Measurements from ENCODE around the gene MSL3B. TPM values are rescaled to one million over a fixed set of nuclear protein-coding genes. Genes with fewer than 3 reads are reported as not detected.

MSL3B gene

DNA sequence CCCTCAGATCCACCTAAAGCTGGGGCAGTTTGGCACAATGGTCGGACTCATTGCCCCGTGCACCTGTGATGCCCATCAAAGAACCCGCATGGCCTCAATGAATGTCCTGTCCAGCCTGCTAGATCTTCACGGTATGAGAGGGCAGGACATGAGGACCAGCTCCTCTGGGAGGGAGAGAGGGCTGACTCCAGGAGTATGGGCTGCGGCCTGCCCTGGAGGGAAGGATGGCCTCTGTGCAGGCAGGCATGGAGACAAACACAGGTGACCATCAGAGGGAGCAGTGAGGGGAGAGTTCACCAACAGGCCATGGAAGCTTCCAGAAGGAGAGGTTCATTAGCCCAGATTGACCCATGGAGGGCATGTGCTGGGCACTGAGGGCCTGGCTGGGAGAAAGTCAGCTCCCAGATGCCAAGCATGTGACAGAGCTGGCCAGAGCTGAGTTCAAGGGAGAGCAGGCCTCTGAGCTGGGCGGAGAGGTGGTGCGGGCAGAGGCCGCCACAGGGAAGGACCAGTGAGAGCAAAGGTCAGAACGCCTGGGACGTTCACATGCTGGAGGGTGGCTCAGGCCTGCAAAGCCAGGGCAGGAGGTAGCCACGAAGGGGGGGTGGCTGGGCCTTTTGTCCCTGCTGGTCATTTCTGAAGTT is 50.1 kb downstream of the MSL3B start:
- TF ChIP-seq CTCF (IDR thresholded peaks at IDR 0.05) = no peak
- H3K27me3 Mint-ChIP-seq (ENCODE audit: unreplicated experiment) = peaks cover 4% of the 10 kb centered on the region
- H3K9me3 Mint-ChIP-seq (ENCODE audit: unreplicated experiment) = no peaks in the 10 kb centered on the region
- DNase-seq (ENCODE audit: extremely low spot score, unreplicated experiment) = no peak
- no peak overlapping the region for H3K4me3 Mint-ChIP-seq (ENCODE audit: unreplicated experiment)
- H3K4me1 Mint-ChIP-seq (ENCODE audit: unreplicated experiment) = peaks cover 19% of the 10 kb centered on the region
- no peak overlapping the region for H3K27ac Mint-ChIP-seq (ENCODE audit: unreplicated experiment)
- H3K36me3 Mint-ChIP-seq (ENCODE audit: unreplicated experiment) = no peaks in the 10 kb centered on the region

GRCh38 chr2:233817361-233817911 is 50.8 kb downstream of the MSL3B start:
- H3K4me1 Mint-ChIP-seq (ENCODE audit: unreplicated experiment) = peaks cover 21% of the 10 kb centered on the region
- no peaks in the 10 kb centered on the region for H3K36me3 Mint-ChIP-seq (ENCODE audit: unreplicated experiment)
- no peak for DNase-seq (ENCODE audit: extremely low spot score, unreplicated experiment)
- H3K27me3 Mint-ChIP-seq (ENCODE audit: unreplicated experiment) = peaks cover 9% of the 10 kb centered on the region
- peak overlapping the region; percentile 54 for H3K27ac Mint-ChIP-seq (ENCODE audit: unreplicated experiment)
- TF ChIP-seq CTCF (IDR thresholded peaks at IDR 0.05) = no peak
- no peak overlapping the region for H3K4me3 Mint-ChIP-seq (ENCODE audit: unreplicated experiment)
- no peaks in the 10 kb centered on the region for H3K9me3 Mint-ChIP-seq (ENCODE audit: unreplicated experiment)

GRCh38 chr2:233816771-233817170 is 51.4 kb downstream of the MSL3B start:
- no peak for TF ChIP-seq CTCF (IDR thresholded peaks at IDR 0.05)
- peaks cover 14% of the 10 kb centered on the region for H3K27me3 Mint-ChIP-seq (ENCODE audit: unreplicated experiment)
- H3K36me3 Mint-ChIP-seq (ENCODE audit: unreplicated experiment) = no peaks in the 10 kb centered on the region
- H3K4me1 Mint-ChIP-seq (ENCODE audit: unreplicated experiment) = peaks cover 21% of the 10 kb centered on the region
- H3K4me3 Mint-ChIP-seq (ENCODE audit: unreplicated experiment) = no peak overlapping the region
- H3K9me3 Mint-ChIP-seq (ENCODE audit: unreplicated experiment) = no peaks in the 10 kb centered on the region
- DNase-seq (ENCODE audit: extremely low spot score, unreplicated experiment) = no peak
- peak overlapping the region; percentile 43 for H3K27ac Mint-ChIP-seq (ENCODE audit: unreplicated experiment)

DNA sequence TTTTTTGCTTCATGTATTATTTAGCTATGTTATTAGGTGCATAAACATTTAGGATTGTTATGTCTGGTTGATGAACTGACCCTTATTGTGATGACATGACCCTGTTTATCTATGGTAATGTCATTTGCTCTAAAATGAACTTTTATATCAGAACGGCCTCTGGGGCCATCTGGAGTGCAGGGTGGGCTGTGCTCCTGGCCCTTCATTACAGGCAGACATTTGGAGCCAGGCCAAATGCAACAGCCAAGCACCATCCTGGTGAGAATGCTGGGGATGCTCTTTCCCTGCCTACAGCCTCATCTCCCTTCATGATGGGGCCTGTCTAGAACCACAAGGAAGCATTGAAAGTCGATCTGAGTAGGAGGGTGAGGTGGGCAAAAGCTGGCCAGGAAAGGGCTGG is 51.9 kb downstream of the MSL3B start:
- no peak for TF ChIP-seq CTCF (IDR thresholded peaks at IDR 0.05)
- no peaks in the 10 kb centered on the region for H3K36me3 Mint-ChIP-seq (ENCODE audit: unreplicated experiment)
- H3K4me3 Mint-ChIP-seq (ENCODE audit: unreplicated experiment) = no peak overlapping the region
- H3K27ac Mint-ChIP-seq (ENCODE audit: unreplicated experiment) = peak overlapping the region; percentile 43
- peaks cover 21% of the 10 kb centered on the region for H3K4me1 Mint-ChIP-seq (ENCODE audit: unreplicated experiment)
- no peak for DNase-seq (ENCODE audit: extremely low spot score, unreplicated experiment)
- H3K27me3 Mint-ChIP-seq (ENCODE audit: unreplicated experiment) = peaks cover 14% of the 10 kb centered on the region
- no peaks in the 10 kb centered on the region for H3K9me3 Mint-ChIP-seq (ENCODE audit: unreplicated experiment)

DNA sequence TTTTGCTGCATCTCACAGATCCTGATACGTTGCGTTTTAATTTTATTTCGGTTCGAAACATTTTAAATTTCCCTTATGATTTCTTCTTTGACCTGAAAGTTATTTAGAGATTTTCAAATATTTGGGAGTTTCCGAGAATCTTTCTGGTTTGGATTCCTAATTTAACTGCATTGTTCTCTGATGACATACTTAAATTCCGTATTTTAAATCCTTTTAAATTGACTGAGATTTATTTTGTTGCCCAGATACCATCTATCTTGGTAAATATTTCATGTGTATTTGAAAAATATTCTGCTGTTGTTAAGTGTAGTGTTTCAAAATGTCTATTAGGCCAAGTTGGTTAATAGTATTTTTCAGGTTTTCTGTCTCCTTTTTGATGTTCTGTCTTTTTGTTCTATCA is 52.3 kb downstream of the MSL3B start:
- Mint-ChIP-seq H3K27ac (ENCODE audit: unreplicated experiment) (peak overlapping the region; percentile 43), H3K4me1 (ENCODE audit: unreplicated experiment) (peaks cover 21% of the 10 kb centered on the region), H3K4me3 (ENCODE audit: unreplicated experiment) (no peak overlapping the region), H3K9me3 (ENCODE audit: unreplicated experiment) (no peaks in the 10 kb centered on the region), H3K36me3 (ENCODE audit: unreplicated experiment) (no peaks in the 10 kb centered on the region), H3K27me3 (ENCODE audit: unreplicated experiment) (peaks cover 16% of the 10 kb centered on the region)
- DNase-seq (ENCODE audit: extremely low spot score, unreplicated experiment) = no peak
- TF ChIP-seq CTCF (IDR thresholded peaks at IDR 0.05) = no peak

Other genes starting within 250 kb of the MSL3B start
- not detected in 2 replicates for gene UGT1A10, start 231.9 kb downstream of the MSL3B start, total RNA-seq
- not detected in 2 replicates for gene UGT1A9, start 196.5 kb downstream of the MSL3B start, total RNA-seq
- not detected in 2 replicates for gene UGT1A7, start 186.5 kb downstream of the MSL3B start, total RNA-seq
- gene UGT1A6, start 175.5 kb downstream of the MSL3B start, total RNA-seq = not detected in 2 replicates
- not detected in 2 replicates for gene UGT1A5, start 155.5 kb downstream of the MSL3B start, total RNA-seq
- not detected in 2 replicates for gene UGT1A4, start 149.7 kb downstream of the MSL3B start, total RNA-seq
- gene UGT1A3, start 139.3 kb downstream of the MSL3B start, total RNA-seq = not detected in 2 replicates
- gene UGT1A1, start 108.1 kb downstream of the MSL3B start, total RNA-seq = not detected in 2 replicates
- not detected in 2 replicates for gene MROH2A, start 90.1 kb downstream of the MSL3B start, total RNA-seq
- 7.7 and 7.9 TPM in 2 replicates for gene HJURP, start 13.9 kb downstream of the MSL3B start, total RNA-seq
- gene TRPM8, start 49.0 kb upstream of the MSL3B start, total RNA-seq = not detected in 2 replicates
- gene SPP2, start 182.3 kb upstream of the MSL3B start, total RNA-seq = not detected in 2 replicates

All from osteocyte (in vitro differentiated cells).